Measurements from ENCODE around the gene EML3.

EML3 gene

DNA sequence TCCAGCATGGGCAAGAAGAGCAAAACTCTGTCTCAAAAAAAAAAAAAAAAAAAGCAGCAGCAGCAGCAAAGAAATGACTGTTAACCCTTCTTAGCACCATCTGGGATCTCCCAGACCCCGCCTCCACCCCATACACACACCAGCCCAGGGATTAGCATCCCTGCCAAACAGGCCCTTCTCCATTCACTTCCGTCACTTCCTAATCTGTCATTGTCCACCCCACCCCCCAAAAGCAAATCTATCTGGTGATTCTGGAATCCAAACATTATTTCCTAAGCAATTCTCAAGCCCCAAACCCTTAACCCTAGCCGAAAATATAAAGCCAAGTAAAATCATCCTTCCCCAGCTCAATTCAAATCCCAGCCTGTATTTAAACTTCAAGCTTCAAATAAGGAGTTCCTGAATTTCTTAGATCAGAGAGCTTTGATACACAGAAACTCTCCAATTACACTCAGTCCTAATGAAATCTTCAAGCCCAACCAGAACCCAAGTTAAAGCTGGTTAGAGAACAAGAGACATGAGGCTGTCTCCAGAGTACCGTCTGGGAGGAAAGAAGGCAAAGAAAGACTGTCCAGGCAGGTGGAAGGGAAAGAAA, 60.0 kb downstream of the EML3 start:
- no peak for DNase-seq (ENCODE audit: low read depth)
